AG08396 (cell line): ENCODE results near the gene PITPNM3.
A peak's percentile ranks its signal among the peaks of the same experiment; 100 is the strongest.
"Not testable (repeated sequence)": the region's sequence is repeated elsewhere in the genome, so short reads cannot be mapped to it uniquely, and the experiment has no call there.

Experiments used
- DNase-seq: peaks from one replicate; pipeline ENCODE4 v3.0.0; 2012; ENCODE audit warnings: low spot score, mixed read lengths

PITPNM3 gene

GRCh38 chr17:6556121-6557039 is at the start of gene PITPNM3:
Gene PITPNM3, minus strand, starts transcription at chr17:6556555. Its CDS starts 149 bp downstream, at chr17:6556406.
- peak; percentile 54 for DNase-seq

- no peak for DNase-seq
These were observed 48.8 kb upstream of the PITPNM3 start for GRCh38 chr17:6605142-6605541.

DNA sequence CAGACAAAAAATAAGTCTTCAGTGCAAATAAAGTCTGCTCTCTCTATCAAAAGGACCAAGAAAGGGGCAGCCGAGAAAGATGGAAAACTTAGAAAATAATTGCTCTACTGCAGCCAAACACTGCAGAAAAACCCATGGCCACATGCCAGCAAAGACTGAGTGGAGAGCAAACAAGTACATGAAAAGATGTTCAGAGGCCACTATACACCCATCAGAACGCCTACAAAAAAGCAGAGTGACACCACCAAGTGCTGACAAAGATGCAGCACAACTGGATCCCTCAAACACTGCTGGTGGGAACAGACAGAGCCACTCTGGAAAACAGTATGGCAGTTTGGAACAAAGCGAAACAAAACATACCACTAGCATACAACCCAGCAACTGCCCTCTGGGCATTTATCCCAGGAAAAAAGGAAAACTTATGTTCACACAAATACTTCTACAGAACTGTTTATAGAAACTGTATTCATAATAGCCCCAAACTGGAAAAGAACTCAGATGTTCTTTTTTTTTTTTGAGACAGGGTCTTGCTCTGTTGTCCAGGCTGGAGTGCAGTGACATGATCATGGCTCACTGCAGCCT is 47.5 kb upstream of the PITPNM3 start:
- no peak for DNase-seq

- DNase-seq, result no peak
These were observed 45.8 kb upstream of the PITPNM3 start for GRCh38 chr17:6602141-6602540.

DNA sequence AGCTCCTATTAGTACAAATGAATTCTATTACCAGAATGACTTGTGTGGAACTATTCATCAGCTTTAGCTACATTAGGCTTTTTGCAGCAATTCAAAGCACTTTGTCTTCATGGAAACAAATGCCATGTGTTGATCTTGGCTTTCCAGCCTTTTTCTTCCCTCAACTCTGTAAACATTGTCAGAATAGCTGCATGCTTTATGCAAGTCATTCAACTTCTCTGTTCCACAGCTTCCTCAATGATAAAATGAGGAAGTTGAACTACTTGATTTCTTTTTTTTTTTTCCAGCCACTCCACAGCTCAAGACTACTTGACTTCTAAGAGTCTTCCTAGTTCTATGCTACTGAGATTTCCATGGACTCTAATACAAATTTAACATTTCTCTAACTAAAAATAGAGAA is 43.0 kb upstream of the PITPNM3 start:
- peak; percentile 13 for DNase-seq

GRCh38 chr17:6597727-6598126 is 41.4 kb upstream of the PITPNM3 start:
- DNase-seq, result no peak

DNA sequence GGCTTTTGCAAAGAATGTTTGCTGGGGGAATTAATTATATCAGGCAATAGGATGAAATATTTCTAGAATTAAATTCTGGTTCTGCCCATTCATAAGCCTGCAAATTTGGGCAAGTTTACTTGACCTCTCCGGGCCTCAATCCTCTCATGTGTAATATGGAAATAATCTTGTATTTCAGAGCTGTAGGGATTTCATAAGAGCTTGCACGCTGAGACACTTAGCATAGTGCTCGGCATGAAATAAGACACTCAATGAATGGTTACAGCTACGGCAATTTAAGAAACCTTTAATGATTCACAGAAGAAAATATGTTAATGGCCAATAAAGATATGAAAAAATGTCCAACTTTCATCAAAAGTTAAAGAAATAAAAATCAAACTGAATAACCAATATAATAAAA is 40.6 kb upstream of the PITPNM3 start:
- no peak for DNase-seq

- no peak for DNase-seq
These were observed 40.2 kb upstream of the PITPNM3 start for GRCh38 chr17:6596511-6596910.

DNA sequence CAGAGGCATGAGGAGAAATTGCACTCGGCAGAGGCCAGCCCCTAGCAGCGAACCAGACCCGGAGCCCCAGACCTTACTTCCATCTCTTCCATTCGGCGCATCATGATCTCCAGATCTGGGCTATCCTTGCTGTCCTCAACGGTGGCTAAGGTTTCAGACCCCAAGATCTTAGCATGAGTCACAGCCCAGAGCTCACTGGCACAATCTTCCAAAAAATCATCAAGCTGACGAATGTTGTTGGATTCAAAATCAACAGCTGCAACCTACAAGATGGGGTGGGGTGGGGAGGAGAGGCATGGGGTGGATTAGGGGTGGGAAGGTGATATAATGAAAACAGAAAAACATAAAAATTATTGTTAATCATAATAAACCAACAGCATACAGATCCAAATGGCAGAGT is 39.7 kb upstream of the PITPNM3 start:
- no peak for DNase-seq

GRCh38 chr17:6593371-6593770 is 37.0 kb upstream of the PITPNM3 start:
- DNase-seq, result not testable (repeated sequence)

GRCh38 chr17:6592173-6592572 is 35.8 kb upstream of the PITPNM3 start:
- DNase-seq, result no peak

- peak; percentile 43 for DNase-seq
These were observed 35.3 kb upstream of the PITPNM3 start for GRCh38 chr17:6591599-6592158.

DNA sequence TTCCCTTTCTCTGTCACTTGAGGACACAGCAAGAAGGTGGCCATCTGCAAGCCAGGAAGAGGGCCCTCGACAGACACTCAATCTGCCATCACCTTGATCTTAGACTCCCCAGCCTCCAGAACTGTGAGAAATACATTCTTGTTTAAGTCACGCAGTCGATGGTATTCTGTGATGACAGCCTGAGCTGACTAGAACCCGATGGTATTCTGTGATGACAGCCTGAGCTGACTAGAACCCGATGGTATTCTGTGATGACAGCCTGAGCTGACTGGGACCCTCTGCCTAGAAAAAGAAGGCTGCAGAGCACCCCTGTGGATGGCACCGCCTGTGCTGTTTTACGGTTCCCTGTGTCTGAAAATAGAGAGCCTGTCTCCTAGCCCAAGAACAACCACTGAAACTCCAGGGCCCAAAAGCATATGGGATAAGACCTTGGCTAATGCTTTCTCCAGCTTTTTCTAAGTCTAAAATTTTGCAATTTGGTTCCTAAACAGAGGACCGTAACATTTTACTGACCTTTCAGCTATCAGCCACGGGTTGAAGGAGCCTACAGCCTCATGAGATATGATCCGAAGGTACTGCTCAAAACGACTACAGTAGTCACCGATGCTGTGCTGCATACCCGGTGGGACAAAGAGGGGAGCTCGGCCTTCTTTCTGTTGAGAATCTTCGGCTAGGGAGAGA is 33.1 kb upstream of the PITPNM3 start:
- no peak for DNase-seq

- DNase-seq, result no peak
These were observed 31.8 kb upstream of the PITPNM3 start for GRCh38 chr17:6588165-6588564.

GRCh38 chr17:6587310-6587709 is 31.0 kb upstream of the PITPNM3 start:
- no peak for DNase-seq

GRCh38 chr17:6583411-6583810 is 27.1 kb upstream of the PITPNM3 start:
- no peak for DNase-seq

- DNase-seq, result no peak
These were observed 24.3 kb upstream of the PITPNM3 start for GRCh38 chr17:6580625-6581024.

DNA sequence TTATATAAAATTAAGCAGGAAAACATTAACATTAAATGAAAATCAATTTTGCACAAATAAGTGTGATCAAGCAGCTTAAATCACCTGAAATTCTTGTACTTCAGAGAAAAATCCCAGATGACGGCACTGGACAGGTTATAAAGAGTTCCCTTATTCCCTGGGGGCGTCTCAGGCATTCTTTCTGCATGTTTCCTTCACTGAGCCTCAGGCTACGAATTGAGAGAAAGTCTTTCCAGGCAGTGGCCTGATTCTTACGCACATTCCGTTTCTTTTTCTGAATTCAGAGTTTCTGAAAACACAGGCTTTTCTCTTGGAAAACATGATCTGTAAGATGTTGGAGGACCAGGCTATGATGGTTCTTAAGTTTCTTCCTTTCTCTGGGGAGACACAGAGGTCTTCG is 22.1 kb upstream of the PITPNM3 start:
- DNase-seq, result no peak

GRCh38 chr17:6577686-6578263 is 21.4 kb upstream of the PITPNM3 start:
- no peak for DNase-seq

DNA sequence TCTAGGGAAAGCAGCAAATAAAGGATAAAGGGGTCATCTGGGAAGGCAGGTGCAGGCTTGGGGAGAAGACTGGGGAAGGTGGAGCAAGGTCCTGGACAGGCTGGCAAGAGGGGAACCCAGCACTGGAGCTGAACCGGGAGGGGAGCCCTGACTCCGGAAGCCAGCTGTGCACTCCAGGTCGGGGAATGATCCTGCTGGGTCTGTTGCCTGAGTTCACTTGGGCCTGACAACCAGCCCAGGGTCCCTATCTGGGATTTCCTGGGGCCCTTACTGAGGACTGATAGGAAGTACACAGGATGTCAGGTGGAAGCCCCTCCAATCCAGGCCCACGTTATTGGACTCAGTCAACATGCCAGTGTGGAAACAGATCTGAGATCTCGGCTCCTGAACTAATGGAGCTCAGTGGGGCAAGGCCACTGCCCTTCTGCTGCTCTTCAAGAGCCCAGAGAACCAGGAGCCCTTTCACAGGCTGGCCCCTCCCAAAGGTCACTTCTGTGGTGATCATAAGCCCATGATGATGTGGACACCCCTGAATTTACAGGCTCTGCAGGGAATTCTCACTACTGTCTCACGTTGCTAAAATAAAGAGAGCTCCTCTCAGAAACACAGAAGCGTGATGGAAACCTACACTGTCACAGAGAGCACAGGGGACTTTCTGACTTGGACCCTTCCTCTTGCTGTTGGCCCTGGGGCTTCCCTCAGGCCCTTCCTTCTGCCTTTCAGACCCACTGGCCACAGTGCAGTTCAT is 19.9 kb upstream of the PITPNM3 start:
- DNase-seq, result no peak

DNA sequence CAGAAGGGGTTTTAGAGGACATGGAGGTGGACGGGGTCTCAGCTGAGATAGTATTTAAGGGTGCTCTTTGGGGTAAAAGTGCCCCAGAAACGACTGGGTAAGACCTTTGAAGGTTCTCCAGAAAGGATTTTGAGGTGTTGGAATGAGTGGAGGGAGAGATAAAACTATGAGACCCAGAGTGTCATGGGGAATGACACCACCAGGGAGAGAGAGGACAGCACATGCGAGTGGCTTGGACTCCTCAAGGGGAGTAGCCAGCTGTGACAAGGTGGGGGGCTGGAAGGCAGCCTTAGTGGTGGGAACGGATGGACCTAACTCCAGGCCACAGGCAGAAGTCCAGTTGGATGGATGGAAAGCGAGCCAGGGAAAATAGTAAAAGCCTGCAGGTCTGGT is 19.2 kb upstream of the PITPNM3 start:
- DNase-seq, result no peak
